Endodermal cell (in vitro differentiated cells): Measurements from ENCODE around the gene FXYD3. TPM values are rescaled to one million over a fixed set of nuclear protein-coding genes. Genes with fewer than 3 reads are reported as not detected.
A peak's percentile ranks its signal among the peaks of the same experiment; 100 is the strongest.

ENCODE experiments used
- DNase-seq: peaks from one replicate; pipeline ENCODE4 v3.0.0-alpha.2; 2017
- H3K27ac ChIP-seq: 2 replicates; pipeline ENCODE4 v1.5.1; 2013; ENCODE audit warnings: mild to moderate bottlenecking, low read depth, low read length, moderate library complexity
- H3K27me3 ChIP-seq: 2 replicates; pipeline ENCODE4 v1.6.1; 2013; ENCODE audit warnings: mild to moderate bottlenecking, low read length, moderate library complexity; ENCODE audit not compliant: insufficient read depth, control insufficient read depth, poor library complexity, severe bottlenecking
- H3K36me3 ChIP-seq: 2 replicates; pipeline ENCODE4 v1.7.0; 2013; ENCODE audit warnings: mild to moderate bottlenecking, low read length, moderate library complexity; ENCODE audit not compliant: control insufficient read depth, insufficient read depth
- H3K4me1 ChIP-seq: one replicate; pipeline ENCODE4 v1.7.0; 2013; ENCODE audit warnings: low read length; ENCODE audit not compliant: control insufficient read depth, insufficient read depth
- H3K4me3 ChIP-seq: 2 replicates; pipeline ENCODE4 v1.5.1; 2013; ENCODE audit warnings: mild to moderate bottlenecking, low read length, moderate library complexity
- H3K9ac ChIP-seq: 2 replicates; pipeline ENCODE4 v1.6.1; 2013; ENCODE audit warnings: mild to moderate bottlenecking, low read length, moderate library complexity; ENCODE audit not compliant: poor library complexity, severe bottlenecking; ENCODE audit errors: extremely low read depth
- H3K9me3 ChIP-seq: 2 replicates; pipeline ENCODE4 v1.6.1; 2013; ENCODE audit warnings: mild to moderate bottlenecking, low read length, moderate library complexity; ENCODE audit not compliant: control insufficient read depth
- H3K27ac Mint-ChIP-seq: 2 replicates; pipeline ENCODE4 v1.8.0; 2020; ENCODE audit warnings: mixed read lengths
- H3K27me3 Mint-ChIP-seq: 2 replicates; pipeline ENCODE4 v1.8.0; 2021; ENCODE audit warnings: mild to moderate bottlenecking, mixed read lengths; ENCODE audit not compliant: insufficient read depth
- H3K36me3 Mint-ChIP-seq: 2 replicates; pipeline ENCODE4 v1.8.0; 2020; ENCODE audit warnings: low read depth, mixed read lengths
- H3K4me1 Mint-ChIP-seq: 2 replicates; pipeline ENCODE4 v1.8.0; 2020; ENCODE audit warnings: mixed read lengths
- H3K4me3 Mint-ChIP-seq: 2 replicates; pipeline ENCODE4 v1.8.0; 2020; ENCODE audit warnings: mild to moderate bottlenecking, moderate library complexity, mixed read lengths
- H3K9me3 Mint-ChIP-seq: 2 replicates; pipeline ENCODE4 v1.8.0; 2020; ENCODE audit warnings: mild to moderate bottlenecking, mixed read lengths
- WGBS, 2 experiments: methylation state at CpG; one replicate each; pipeline versions ENCODE4 v1.1.5 to v1.1.7; 2013; ENCODE audit warnings: missing lambda C conversion rate in 2 of 2, mixed read lengths in 1 of 2; ENCODE audit not compliant: insufficient coverage in 1 of 2, insufficient read length in 1 of 2; 5-methylcytosine and 5-hydroxymethylcytosine counted together
- total RNA-seq, 2 donors: library from RNA; stranded (reverse); fragmentation: NEBNext Ultra II Directional in 1 of 2; extraction: Animal tissue kit (Norgen Biotek cat#: 25700) in 1 of 2; gene quantifications; 2 replicates in 1 of 2; 3 replicates in 1 of 2; pipeline ENCODE4 v1.2.1, GENCODE V29; 2021
- TF ChIP-seq, protein P1 (sequence below): fragments of 200-600 bp; sonication (generic); conservative IDR thresholded peaks from 2 replicates; pipeline ENCODE4 v1.5.0; 2021; ENCODE audit warnings: antibody characterized with exemption, mild to moderate bottlenecking

FXYD3 gene
- total RNA-seq, 2 donors from 2014 or later = not detected

DNA sequence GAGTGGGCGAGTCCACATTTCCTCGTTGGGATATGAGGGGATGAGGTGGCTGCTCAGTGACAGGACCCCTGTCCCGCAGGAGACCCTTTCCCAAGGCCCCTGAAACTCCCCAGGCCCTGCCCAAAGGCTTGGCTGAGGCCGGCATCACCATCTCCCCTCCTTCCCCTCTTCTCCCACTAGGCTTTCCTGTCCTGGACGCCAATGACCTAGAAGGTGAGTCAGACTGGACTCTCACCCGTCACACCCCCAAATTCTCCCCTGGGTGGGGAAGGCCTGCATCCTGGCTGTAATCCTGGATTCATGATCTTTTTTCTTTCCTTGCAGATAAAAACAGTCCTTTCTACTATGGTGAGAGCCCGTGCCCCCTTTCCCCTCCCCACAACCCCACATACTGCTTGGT lies 5.3 kb downstream of the FXYD3 start:
- H3K9ac ChIP-seq = no peak overlapping the region
- Mint-ChIP-seq H3K27ac (no peak overlapping the region), H3K4me3 (no peak overlapping the region), H3K27me3 (peaks cover 4% of the 10 kb centered on the region), H3K9me3 (no peaks in the 10 kb centered on the region), H3K36me3 (no peaks in the 10 kb centered on the region), H3K4me1 (peaks cover under 1% of the 10 kb centered on the region)
- 50 to 81% methylated on average over 1 to 7 of the region's 7 CpGs for WGBS, 2 experiments
- no peaks in the 10 kb centered on the region for H3K9me3 ChIP-seq
- H3K4me1 ChIP-seq = no peaks in the 10 kb centered on the region
- no peaks in the 10 kb centered on the region for H3K36me3 ChIP-seq
- TF ChIP-seq, protein P1, sequence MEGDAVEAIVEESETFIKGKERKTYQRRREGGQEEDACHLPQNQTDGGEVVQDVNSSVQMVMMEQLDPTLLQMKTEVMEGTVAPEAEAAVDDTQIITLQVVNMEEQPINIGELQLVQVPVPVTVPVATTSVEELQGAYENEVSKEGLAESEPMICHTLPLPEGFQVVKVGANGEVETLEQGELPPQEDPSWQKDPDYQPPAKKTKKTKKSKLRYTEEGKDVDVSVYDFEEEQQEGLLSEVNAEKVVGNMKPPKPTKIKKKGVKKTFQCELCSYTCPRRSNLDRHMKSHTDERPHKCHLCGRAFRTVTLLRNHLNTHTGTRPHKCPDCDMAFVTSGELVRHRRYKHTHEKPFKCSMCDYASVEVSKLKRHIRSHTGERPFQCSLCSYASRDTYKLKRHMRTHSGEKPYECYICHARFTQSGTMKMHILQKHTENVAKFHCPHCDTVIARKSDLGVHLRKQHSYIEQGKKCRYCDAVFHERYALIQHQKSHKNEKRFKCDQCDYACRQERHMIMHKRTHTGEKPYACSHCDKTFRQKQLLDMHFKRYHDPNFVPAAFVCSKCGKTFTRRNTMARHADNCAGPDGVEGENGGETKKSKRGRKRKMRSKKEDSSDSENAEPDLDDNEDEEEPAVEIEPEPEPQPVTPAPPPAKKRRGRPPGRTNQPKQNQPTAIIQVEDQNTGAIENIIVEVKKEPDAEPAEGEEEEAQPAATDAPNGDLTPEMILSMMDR = no peak
- H3K4me3 ChIP-seq = no peak overlapping the region
- H3K27ac ChIP-seq = no peak overlapping the region
- no peaks in the 10 kb centered on the region for H3K27me3 ChIP-seq
- no peak for DNase-seq

DNA sequence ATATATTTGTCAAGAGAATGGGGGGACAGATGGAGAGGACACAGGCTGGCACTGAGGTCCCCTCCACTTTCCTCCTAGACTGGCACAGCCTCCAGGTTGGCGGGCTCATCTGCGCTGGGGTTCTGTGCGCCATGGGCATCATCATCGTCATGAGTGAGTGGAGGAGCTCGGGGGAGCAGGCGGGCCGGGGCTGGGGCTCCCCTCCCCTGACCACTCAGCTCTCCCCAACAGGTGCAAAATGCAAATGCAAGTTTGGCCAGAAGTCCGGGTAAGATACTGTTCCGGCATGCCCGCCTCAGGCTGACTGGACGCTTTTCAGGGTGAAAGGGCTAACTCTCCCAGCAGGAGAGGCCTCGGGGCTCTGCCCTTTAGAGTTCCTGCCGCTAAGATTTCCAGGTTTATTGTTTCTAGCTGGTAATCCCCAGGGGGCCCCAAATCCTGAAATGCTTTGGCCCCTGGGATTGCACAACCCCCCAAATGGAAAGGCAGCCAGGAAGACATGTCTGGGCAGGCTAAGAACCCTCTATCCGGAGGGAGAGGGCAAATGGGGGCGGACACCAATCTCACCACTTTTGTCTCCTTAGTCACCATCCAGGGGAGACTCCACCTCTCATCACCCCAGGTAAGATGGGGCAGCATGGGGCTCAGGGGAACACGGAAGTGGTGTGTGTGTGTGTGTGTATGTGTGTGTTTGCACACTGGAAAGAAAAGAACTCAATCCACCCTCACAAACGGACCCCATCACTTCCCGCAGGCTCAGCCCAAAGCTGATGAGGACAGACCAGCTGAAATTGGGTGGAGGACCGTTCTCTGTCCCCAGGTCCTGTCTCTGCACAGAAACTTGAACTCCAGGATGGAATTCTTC lies 7.3 kb downstream of the FXYD3 start:
- no peak overlapping the region for H3K4me3 Mint-ChIP-seq
- H3K9me3 Mint-ChIP-seq = no peaks in the 10 kb centered on the region
- no peaks in the 10 kb centered on the region for H3K27me3 Mint-ChIP-seq
- 80 to 85% methylated on average over 13 to 18 of the region's 19 CpGs for WGBS, 2 experiments
- H3K4me1 Mint-ChIP-seq = no peaks in the 10 kb centered on the region
- TF ChIP-seq, protein P1 = no peak
- no peaks in the 10 kb centered on the region for H3K36me3 ChIP-seq
- no peaks in the 10 kb centered on the region for H3K36me3 Mint-ChIP-seq
- no peaks in the 10 kb centered on the region for H3K4me1 ChIP-seq
- H3K9ac ChIP-seq = no peak overlapping the region
- no peak overlapping the region for H3K4me3 ChIP-seq
- H3K27ac ChIP-seq = no peak overlapping the region
- no peak overlapping the region for H3K27ac Mint-ChIP-seq
- peak; percentile 42 for DNase-seq
- H3K9me3 ChIP-seq = no peaks in the 10 kb centered on the region
- no peaks in the 10 kb centered on the region for H3K27me3 ChIP-seq

DNA sequence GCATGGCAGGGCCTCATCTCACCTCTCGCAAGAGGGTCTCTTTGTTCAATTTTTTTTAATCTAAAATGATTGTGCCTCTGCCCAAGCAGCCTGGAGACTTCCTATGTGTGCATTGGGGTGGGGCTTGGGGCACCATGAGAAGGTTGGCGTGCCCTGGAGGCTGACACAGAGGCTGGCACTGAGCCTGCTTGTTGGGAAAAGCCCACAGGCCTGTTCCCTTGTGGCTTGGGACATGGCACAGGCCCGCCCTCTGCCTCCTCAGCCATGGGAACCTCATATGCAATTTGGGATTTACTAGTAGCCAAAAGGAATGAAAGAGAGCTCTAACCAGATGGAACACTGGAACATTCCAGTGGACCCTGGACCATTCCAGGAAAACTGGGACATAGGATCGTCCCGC lies 8.0 kb downstream of the FXYD3 start:
- no peaks in the 10 kb centered on the region for H3K27me3 Mint-ChIP-seq
- Histone ChIP-seq H3K36me3 (no peaks in the 10 kb centered on the region), H3K9me3 (no peaks in the 10 kb centered on the region), H3K4me3 (no peak overlapping the region), H3K27ac (no peak overlapping the region), H3K4me1 (no peaks in the 10 kb centered on the region), H3K27me3 (no peaks in the 10 kb centered on the region), H3K9ac (no peak overlapping the region)
- TF ChIP-seq, protein P1 = no peak
- H3K27ac Mint-ChIP-seq = no peak overlapping the region
- H3K36me3 Mint-ChIP-seq = no peaks in the 10 kb centered on the region
- no peak for DNase-seq
- WGBS, 2 experiments = 95% methylated on average over 4 to 5 of the region's 5 CpGs
- no peak overlapping the region for H3K4me3 Mint-ChIP-seq
- H3K9me3 Mint-ChIP-seq = no peaks in the 10 kb centered on the region
- H3K4me1 Mint-ChIP-seq = no peaks in the 10 kb centered on the region
